ENCODE data around the gene LINGO4.

Gene LINGO4

DNA sequence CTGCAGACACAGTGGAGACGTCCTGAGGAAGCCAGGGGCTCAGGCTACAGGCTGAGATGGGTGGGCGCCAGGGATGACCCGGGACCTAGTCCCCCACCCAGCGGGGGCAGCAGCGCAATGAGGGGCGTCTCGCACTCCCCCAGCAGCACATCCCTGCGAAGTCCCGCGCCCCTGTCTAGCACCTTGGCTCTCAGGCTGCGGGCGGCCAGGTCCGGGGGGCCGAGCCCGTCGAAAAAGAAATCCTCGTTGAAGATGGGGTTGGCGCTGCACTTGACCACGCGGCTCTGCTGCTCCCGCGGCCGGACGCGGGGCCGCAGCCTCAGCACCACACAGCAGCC lies 32.6 kb upstream of the LINGO4 start:
- no peak for DNase-seq
- in situ Hi-C loops (cut with HindIII; ENCODE audit: low pct_ligation_motif_present, low pct_unique_long_range_greater_than_20kb, low sequenced_read_pairs) = no loop called here

DNA sequence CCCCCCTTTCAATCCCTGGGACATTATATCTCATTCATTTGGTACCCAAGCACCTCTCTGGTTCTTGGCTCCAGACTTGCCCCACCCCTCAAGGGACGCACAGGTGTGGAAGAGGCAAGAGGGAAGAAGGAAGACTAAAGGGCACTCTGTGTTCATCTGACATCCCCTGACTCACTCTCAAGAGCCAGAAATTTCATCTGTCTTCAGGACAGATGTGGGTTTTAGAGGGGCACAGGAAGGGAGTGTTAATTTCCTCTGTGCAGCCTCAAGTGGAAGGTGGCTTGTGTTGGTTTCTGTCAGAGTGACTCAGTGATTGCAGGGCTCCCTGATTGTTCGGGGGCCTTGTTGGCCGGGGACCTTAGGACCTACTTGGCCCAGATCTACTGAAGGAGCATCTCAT lies 32.0 kb upstream of the LINGO4 start:
- no peak for DNase-seq
- in situ Hi-C loops (cut with HindIII; ENCODE audit: low pct_ligation_motif_present, low pct_unique_long_range_greater_than_20kb, low sequenced_read_pairs) = no loop called here

DNA sequence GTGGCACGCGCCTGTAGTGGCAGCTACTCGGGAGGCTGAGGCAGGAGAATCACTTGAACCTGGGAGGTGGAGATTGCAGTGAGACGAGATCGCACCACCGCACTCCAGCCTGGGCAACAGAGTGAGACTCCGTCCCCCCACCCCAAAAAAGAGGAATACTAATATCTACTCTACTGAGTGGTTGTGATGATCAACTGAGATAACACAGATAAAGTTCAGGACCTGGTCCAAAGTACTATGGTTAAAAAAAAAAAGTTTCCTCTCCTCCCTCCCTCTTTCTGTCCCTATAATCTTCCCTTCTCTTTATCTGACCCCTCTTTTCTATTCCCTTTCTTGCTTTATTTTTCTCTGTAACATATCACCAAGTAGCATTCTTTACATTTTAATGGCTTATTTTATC lies 30.4 kb upstream of the LINGO4 start:
- in situ Hi-C loops (cut with HindIII; ENCODE audit: low pct_ligation_motif_present, low pct_unique_long_range_greater_than_20kb, low sequenced_read_pairs) = no loop called here

DNA sequence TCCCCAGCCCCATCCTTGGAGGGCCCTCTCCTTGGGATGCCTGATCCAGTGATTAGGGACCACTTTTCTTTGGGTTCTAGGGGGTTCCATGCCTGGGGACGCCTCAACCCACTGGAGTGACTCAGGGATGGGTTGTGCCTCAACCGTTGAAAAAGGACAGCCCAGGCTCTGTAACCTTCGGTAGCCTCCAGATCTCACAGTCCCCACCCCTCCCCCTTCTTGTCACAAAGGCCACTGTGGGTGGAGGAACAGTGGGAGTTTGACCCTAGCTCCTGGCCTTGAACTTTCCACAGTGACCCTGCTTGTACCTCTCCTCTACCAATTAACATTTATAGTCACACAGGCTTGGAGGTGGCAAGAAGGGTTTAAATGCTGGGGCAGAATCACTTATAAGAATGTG lies 29.0 kb upstream of the LINGO4 start:
- in situ Hi-C loops (cut with HindIII; ENCODE audit: low pct_ligation_motif_present, low pct_unique_long_range_greater_than_20kb, low sequenced_read_pairs) = no loop called here

More for the DNA sequence above, 30.4 kb upstream of the LINGO4 start:
- no peak for DNase-seq

DNA sequence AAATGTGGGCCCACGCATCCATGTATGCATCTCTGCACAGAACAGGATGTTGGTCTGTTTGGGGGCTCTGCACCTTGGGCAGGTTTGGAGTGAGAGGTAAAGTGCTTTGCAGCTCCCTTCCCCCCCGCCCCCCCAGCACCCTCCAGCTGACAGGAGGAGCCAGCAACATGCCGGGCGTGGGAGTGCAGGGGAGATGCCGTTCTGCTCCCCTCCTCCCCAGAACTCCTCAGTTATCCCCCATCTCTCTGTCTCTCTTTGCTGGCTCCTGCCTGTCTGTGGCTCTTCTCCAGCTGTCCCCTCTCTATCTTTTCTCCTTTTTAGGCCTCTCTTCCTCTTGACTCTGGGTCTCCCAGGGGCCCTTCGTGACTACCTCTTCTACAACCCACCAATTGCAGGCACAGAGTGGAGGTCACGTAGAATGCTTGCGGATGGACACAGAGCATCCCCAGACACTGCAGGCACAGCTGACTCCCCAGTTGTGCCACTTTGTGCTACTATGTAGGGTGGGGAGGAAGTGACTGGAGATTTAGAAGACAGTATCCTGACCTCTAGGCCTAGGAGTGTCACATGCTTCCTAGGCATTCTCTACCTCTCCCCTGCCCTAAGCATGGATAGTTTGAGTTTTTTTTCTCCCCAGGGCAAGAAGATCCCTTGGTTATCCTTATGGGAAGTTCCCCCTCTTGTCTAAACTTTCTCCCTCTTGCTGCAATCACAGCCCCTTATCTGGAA lies 28.1 kb upstream of the LINGO4 start:
- no peak for DNase-seq
- in situ Hi-C loops (cut with HindIII; ENCODE audit: low pct_ligation_motif_present, low pct_unique_long_range_greater_than_20kb, low sequenced_read_pairs) = no loop called here

More for the DNA sequence above, 29.0 kb upstream of the LINGO4 start:
- DNase-seq = no peak

DNA sequence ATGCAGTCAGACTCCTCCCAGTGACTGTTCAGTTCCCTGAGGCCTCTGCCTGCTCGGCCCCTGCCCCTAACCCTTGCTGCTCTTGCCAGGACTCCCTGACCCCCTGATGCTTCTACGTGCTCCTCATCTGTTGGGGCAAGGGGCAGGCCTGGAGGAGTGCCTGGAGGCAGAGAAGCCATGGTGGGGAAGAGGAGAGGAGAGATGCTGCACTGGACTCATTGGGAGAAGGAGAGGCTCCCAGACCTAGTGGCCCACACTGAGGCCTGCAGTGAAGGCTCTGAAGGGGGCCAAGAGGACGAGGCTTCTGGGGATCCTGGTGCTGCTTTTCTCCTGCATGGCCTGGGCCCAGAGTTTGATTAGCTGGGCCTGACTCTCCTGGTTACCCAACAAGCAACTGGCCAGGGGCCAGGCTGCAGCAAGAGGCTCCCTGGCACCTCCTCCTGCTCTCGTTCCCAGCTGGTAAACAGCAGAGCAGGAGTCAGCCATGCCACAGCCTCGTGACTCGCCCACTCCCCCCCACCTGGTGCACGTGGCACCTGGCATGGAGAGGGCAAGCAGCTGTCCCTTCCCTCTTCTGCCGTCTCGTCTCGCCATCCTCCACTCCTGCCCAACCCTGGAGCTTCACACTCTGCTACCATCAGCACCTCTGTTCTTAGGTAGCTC lies 27.2 kb upstream of the LINGO4 start:
- no peak for DNase-seq
- in situ Hi-C loops (cut with HindIII; ENCODE audit: low pct_ligation_motif_present, low pct_unique_long_range_greater_than_20kb, low sequenced_read_pairs) = no loop called here

DNA sequence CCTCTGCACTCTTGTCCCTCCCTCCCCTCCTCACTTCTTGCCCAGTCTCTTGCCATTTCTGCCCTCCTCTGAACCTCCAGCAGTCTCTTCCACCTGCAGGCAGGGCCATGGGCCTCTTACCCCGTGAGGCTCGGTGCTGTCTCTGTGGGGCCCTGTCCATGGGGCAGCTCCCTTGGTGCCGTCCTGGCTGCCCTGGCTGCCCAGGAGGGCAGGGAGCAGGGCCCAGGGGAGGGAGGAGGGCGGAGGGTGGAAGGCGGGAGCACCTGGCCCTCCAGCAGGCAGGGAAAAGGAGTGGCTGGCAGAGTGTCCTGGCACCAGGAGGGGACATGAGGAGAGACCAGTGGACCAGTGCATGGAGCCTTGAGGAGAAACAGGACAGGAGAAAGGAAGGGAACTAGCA lies 26.4 kb upstream of the LINGO4 start, which contains the start of gene RORC:
Gene RORC, minus strand, starts transcription at position 198 of the 400 bp plus-strand sequence. Its CDS starts 38 bp downstream, at position 160.
- no peak for DNase-seq
- in situ Hi-C loops (cut with HindIII; ENCODE audit: low pct_ligation_motif_present, low pct_unique_long_range_greater_than_20kb, low sequenced_read_pairs) = no loop called here

DNA sequence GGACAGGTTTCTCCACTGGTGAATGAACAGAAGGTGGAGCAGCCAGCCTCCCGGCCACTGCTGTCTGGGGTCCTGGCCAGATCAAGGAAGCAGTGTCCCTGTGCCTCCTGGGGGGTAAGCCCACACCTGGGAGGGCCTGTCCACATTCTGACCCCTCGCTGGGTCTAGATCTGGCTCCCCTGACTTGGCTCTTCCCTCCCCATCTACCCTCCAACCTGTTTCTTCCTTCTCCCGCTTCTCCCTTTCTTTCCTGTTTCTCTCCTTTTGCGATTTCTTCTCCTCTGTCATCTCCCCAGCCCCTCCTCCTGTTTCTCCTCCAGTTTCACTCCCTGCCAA lies 26.0 kb upstream of the LINGO4 start:
- in situ Hi-C loops (cut with HindIII; ENCODE audit: low pct_ligation_motif_present, low pct_unique_long_range_greater_than_20kb, low sequenced_read_pairs) = no loop called here
- DNase-seq = no peak

DNA sequence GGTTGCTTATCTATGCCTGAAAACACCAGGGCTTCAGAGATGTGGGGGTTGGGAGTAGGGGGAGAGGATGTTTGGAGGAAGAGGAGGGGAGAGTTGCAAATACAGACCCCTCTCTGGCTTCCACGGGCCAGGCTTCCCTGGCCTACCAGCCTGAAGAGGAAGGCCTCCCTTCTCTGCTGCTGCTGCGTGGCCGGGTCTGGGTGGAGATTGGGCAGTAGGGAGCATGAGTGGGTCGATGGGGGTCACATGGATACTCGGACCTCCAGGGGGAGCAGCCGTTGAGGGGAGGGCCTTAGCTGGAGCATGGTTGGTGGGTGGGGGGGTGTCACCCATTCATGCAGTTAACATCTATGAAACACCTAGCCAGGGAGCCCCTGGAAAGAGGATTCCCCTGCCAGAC lies 24.8 kb upstream of the LINGO4 start:
- in situ Hi-C loops (cut with HindIII; ENCODE audit: low pct_ligation_motif_present, low pct_unique_long_range_greater_than_20kb, low sequenced_read_pairs) = no loop called here
- DNase-seq = no peak

DNA sequence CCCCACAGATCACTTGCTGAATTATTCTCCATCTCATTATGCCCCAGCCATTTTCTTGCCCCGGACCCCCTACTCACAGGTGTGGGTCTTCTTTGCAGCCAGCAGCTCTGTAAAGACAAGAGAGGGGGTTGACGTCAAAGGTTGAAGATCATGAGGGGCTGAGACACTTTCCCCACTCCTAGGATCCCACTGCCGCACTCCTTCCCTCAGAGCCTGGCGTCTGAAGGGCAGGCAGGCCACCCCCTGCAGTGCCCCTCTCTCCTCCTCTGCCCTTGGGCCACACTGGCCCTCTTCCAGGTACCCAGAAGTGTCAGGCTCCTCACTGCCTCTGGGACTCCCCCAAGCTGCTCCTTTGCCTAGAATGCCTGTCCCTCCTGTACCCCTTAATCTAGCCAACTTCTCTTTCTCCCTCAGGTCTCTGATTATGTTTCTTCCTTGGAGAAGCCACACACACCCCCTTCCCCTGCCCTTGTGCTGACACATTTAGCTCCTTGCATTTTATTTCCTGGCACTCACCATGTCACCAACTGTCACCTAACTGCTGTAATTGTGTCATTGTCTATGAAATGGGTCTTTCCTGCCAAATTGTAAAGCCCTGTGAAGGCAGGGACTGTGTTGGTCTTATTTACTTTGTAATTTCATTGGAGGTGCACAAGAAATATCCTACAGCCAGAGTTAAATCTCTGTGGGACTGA lies 24.3 kb upstream of the LINGO4 start:
- in situ Hi-C loops (cut with HindIII; ENCODE audit: low pct_ligation_motif_present, low pct_unique_long_range_greater_than_20kb, low sequenced_read_pairs) = no loop called here
- DNase-seq = no peak

DNA sequence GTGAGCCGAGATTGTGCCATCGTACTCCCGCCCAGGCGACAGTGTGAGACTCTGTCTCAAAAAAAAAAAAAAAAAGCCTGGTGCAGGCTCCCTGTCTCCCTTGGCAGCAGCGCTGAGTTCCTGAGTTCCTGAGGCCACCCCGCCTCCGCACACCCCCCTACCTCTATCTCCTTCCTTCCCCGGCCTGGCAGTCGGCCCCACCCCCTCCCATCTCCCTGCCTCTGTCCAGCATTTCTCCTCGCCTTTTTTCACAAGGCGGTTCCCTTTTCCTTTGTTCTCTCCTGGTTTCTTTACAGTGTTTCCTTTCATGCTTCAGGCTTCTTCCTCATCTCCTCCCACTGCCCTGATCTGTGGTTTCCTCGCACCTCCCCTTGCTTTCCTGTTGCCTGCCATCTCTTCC lies 23.7 kb upstream of the LINGO4 start:
- in situ Hi-C loops (cut with HindIII; ENCODE audit: low pct_ligation_motif_present, low pct_unique_long_range_greater_than_20kb, low sequenced_read_pairs) = no loop called here
- no peak for DNase-seq

DNA sequence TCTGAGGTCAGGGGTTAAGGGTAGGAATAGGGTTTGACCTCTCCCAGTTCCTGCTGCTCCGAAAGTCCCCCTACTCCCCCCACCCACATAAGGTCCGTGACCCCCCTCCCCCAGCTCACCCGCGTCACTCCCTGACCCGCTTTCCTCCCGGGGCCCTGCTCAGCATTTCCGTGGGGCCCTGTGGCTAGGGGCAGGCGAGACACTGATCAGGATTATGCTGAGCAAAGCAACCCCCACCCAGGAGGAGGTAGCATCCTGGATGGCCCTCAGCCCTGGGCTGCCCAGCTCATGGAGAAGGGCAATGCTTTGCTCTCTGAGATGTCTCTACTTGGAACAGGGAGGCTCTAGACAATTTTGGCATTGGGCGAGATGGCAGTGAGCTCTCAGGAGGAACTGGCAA lies 22.6 kb upstream of the LINGO4 start:
- no peak for DNase-seq
- in situ Hi-C loops (cut with HindIII; ENCODE audit: low pct_ligation_motif_present, low pct_unique_long_range_greater_than_20kb, low sequenced_read_pairs) = no loop called here

DNA sequence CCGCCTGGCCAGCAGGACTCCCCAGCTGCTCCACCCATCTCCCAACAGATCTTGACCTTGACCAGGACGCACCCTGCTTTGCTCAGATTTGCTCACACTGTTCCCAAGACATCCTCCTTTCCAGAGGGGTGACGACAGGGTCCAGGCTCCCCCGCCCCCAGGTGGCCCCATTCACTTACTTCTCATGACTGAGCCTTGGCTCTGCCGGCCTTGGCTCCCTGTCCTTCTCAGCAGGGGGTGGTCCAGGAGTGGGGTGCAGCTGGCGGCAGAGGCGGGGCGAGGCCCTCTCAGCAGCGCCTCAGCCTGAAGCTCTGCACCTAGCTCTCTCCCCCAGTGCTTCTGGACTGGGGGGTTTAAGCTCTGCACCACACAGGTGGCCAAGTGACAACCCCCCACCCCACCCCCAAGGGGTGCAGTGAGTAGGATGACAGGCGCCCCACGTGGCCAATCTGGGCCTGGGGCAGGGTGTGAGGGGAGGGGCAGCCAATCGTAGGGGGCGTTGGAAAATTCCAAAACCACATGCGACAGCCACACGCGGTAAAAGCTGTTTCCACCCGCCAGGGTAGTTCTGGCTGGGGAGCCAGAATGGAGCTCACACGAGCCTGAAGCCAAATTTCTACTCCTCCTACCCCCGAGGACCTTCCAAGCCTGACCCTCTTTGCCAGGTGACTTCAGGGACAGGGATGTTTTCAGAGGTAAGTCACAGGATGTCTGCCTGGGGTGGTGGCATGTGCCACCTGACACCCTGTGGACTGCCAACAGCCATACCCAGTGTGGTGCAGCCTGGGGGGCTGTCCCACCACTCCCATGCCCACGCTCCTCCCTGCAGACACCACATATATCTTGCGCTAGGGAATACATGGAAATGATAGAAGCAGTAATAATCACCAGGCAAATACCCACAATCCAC lies 20.8 kb upstream of the LINGO4 start:
- no peak for DNase-seq
- in situ Hi-C loops (cut with HindIII; ENCODE audit: low pct_ligation_motif_present, low pct_unique_long_range_greater_than_20kb, low sequenced_read_pairs) = no loop called here

DNA sequence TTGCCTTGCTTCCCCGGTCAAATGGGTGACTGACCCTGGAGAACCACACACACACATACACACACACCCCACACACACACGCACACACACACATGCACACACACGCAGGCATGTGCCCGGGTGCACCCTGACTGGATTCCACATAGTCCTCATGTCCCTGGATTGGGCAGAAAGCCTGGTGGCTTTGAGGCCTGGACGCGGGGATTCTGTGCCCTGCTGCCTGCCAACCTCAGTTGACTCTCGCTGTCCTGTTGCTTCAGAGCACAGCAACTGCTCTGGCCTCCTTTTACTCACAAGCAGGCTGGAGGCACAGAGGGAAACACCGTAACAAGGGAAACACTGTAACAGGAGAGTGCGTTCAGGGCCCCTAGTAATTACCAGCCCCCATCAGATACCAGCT lies 20.0 kb upstream of the LINGO4 start:
- in situ Hi-C loops (cut with HindIII; ENCODE audit: low pct_ligation_motif_present, low pct_unique_long_range_greater_than_20kb, low sequenced_read_pairs) = no loop called here
- no peak for DNase-seq

DNA sequence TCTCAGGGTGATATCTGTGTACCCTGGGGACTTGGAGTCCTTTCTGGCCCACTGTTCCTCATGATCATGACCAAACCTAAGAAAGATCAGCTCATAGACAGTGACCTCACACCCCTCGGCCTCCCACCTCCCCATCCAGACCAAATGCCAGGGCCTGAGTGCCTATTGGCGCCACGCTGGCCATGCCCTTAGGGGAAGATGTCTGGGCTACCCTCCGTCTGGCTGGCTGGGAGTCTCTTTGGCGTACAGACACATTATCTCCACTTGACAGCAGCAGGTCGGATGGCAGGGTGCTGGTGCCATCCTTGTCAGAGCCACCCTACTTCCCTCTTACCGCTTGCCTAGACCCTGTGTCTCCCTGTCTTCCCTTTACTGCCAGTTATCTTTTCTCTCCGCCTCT lies 18.0 kb upstream of the LINGO4 start:
- DNase-seq = no peak
- in situ Hi-C loops (cut with HindIII; ENCODE audit: low pct_ligation_motif_present, low pct_unique_long_range_greater_than_20kb, low sequenced_read_pairs) = no loop called here

DNA sequence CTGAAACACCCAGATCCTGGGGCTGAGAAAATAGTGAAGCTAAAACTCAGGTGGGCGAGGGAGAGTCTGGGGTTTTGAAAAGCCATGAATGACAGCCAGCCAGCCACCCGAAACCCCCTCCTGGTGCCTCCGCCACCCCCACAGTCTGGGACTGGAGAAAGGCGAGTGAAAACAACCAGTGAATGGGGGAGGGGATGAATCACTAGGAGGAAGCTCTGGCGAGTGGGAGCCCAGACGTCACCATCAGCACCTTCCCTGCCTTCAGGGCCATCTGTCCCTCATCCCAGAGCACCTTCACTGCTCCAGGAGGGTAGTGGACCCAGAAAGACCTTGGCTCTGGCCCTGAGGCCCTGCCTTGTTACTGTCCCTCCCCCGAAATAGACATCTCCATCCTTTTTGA lies 17.2 kb upstream of the LINGO4 start:
- in situ Hi-C loops (cut with HindIII; ENCODE audit: low pct_ligation_motif_present, low pct_unique_long_range_greater_than_20kb, low sequenced_read_pairs) = no loop called here

DNA sequence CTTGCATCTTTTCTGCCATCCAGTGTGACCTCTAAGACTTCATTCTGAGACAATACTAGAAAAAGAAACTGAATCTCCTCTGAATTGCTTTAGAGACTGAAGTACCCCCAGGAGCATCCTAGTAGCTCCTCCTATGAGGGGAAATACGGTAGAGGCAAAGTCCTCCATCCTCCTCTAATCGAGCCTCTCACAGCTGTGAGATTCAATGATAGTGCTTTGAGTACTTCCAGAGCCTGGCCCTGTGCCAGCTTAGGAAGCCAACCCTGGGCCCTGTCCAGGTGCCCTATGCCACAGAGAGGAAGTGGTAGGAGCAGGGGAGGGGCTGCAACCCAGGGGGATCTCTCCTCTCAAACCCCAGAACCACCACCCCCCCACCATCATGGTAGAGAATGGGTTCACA lies 15.7 kb upstream of the LINGO4 start:
- in situ Hi-C loops (cut with HindIII; ENCODE audit: low pct_ligation_motif_present, low pct_unique_long_range_greater_than_20kb, low sequenced_read_pairs) = no loop called here
- no peak for DNase-seq

More for the DNA sequence above, 17.2 kb upstream of the LINGO4 start:
- DNase-seq = no peak

DNA sequence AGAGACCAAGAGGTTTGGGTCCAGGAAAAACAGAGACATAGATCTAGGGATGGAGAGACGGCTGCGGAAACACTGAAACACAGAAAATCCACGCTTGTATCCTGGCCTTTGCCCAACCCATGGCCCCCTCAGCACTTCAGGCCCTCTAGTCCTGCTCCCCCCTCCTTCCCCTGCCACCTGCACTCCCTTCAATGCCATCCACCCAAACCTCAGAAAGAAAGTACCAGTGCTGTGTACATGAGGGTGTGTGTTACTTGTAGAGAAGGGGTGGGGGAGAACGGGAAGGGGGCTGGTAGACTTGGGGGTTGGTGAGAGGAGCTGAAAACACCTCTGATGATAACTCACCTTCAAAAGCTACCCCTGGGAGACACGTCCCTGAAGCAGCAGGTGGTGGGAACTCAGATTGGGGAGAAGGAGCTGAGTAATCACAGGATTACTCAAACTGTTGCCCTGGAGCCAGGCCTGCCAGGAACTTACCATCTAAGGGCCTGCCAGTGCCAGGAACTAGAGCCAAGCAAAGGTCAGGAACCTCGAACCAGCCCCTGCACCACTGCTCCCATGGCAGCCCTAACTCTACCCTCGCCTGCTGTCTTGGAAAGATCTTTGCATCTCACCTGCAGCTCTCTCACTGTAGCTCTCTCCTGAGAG lies 14.9 kb upstream of the LINGO4 start:
- in situ Hi-C loops (cut with HindIII; ENCODE audit: low pct_ligation_motif_present, low pct_unique_long_range_greater_than_20kb, low sequenced_read_pairs) = no loop called here
- DNase-seq = no peak

Measured in ACHN (cell line).